Neuronal stem cell (in vitro differentiated cells): ENCODE data around the gene ATAD1.
"Not testable (repeated sequence)": the region's sequence is repeated elsewhere in the genome, so short reads cannot be mapped to it uniquely, and the experiment has no call there.

ENCODE experiments used
- DNase-seq: peaks from one replicate; pipeline ENCODE4 v3.0.0-alpha.2; 2013; ENCODE audit warnings: low spot score
- H2AFZ ChIP-seq: one replicate; pipeline ENCODE4 v1.6.1; 2013; ENCODE audit warnings: mild to moderate bottlenecking, low read length, inconsistent platforms
- H2AK5ac ChIP-seq: 2 replicates; pipeline ENCODE4 v1.6.1; 2013; ENCODE audit warnings: low read depth, mild to moderate bottlenecking, inconsistent platforms, low read length, moderate library complexity, mixed read lengths
- H2BK120ac ChIP-seq: 2 replicates; pipeline ENCODE4 v1.6.1; 2013; ENCODE audit warnings: low read depth, mild to moderate bottlenecking, inconsistent platforms, low read length, moderate library complexity, mixed read lengths
- H2BK12ac ChIP-seq: one replicate; pipeline ENCODE4 v1.6.1; 2013; ENCODE audit warnings: low read length, inconsistent platforms
- H2BK15ac ChIP-seq: 2 replicates; pipeline ENCODE4 v1.6.1; 2013; ENCODE audit warnings: mild to moderate bottlenecking, low read length, inconsistent platforms, mixed read lengths
- H2BK5ac ChIP-seq: one replicate; pipeline ENCODE4 v1.6.1; 2013; ENCODE audit warnings: inconsistent platforms, mild to moderate bottlenecking, low read length, moderate library complexity
- H3K14ac ChIP-seq: one replicate; pipeline ENCODE4 v1.6.1; 2013; ENCODE audit warnings: low read length, inconsistent platforms
- H3K18ac ChIP-seq: 2 replicates; pipeline ENCODE4 v1.6.1; 2013; ENCODE audit warnings: low read length, inconsistent platforms
- H3K23ac ChIP-seq: 2 replicates; pipeline ENCODE4 v1.6.1; 2013; ENCODE audit warnings: low read depth, mild to moderate bottlenecking, mixed read lengths, low read length, inconsistent platforms; ENCODE audit not compliant: poor library complexity
- H3K27ac ChIP-seq: replicated peaks from 3 replicates; pipeline ENCODE4 v1.5.1; 2013; ENCODE audit warnings: low read length, inconsistent platforms
- H3K27me3 ChIP-seq, 3 experiments: 2 replicates each; pipeline ENCODE4 v1.6.1; 2013; ENCODE audit warnings: low read length in 3 of 3, mild to moderate bottlenecking in 2 of 3, inconsistent platforms in 1 of 3, low read depth in 1 of 3, mixed read lengths in 1 of 3, moderate library complexity in 1 of 3; ENCODE audit not compliant: control insufficient read depth in 3 of 3, insufficient read depth in 3 of 3
- H3K36me3 ChIP-seq, 2 donors: replicated peaks in 1 of 2; 2 replicates each; pipeline ENCODE4 v1.6.1; 2013; ENCODE audit warnings: low read length in 2 of 2; ENCODE audit not compliant: control insufficient read depth in 2 of 2, insufficient read depth in 2 of 2
- H3K4ac ChIP-seq: 2 replicates; pipeline ENCODE4 v1.6.1; 2013; ENCODE audit warnings: inconsistent platforms, mild to moderate bottlenecking, low read length, moderate library complexity
- H3K4me1 ChIP-seq, 2 donors: 1 replicate in 1 of 2; 2 replicates in 1 of 2; pipeline ENCODE4 v1.6.1; 2013; ENCODE audit warnings: low read length in 2 of 2, low read depth in 1 of 2; ENCODE audit not compliant: control insufficient read depth in 2 of 2, insufficient read depth in 1 of 2
- H3K4me2 ChIP-seq: one replicate; pipeline ENCODE4 v1.6.1; 2013; ENCODE audit warnings: mild to moderate bottlenecking, low read length, inconsistent platforms; ENCODE audit not compliant: insufficient read depth, poor library complexity, severe bottlenecking
- H3K4me3 ChIP-seq, 2 donors: 2 replicates each; pipeline ENCODE4 v1.5.1; 2013; ENCODE audit warnings: low read length in 2 of 2, mild to moderate bottlenecking in 2 of 2, inconsistent platforms in 1 of 2, moderate library complexity in 1 of 2
- H3K79me1 ChIP-seq: one replicate; pipeline ENCODE4 v1.6.1; 2013; ENCODE audit warnings: low read depth, mild to moderate bottlenecking, inconsistent platforms, low read length, moderate library complexity
- H3K9ac ChIP-seq: one replicate; pipeline ENCODE4 v1.6.1; 2013; ENCODE audit warnings: mild to moderate bottlenecking, low read depth, low read length, inconsistent platforms; ENCODE audit not compliant: poor library complexity
- H3K9me3 ChIP-seq, 2 donors: replicated peaks in 1 of 2; 2 replicates each; pipeline versions ENCODE3 to v1.6.1; 2013; ENCODE audit warnings: low read length in 2 of 2, mild to moderate bottlenecking in 2 of 2, inconsistent platforms in 1 of 2, low read depth in 1 of 2, mixed read lengths in 1 of 2, moderate library complexity in 1 of 2; ENCODE audit not compliant: control insufficient read depth in 2 of 2, insufficient read depth in 1 of 2
- H4K8ac ChIP-seq: one replicate; pipeline ENCODE4 v1.6.1; 2013; ENCODE audit warnings: low read depth, mild to moderate bottlenecking, inconsistent platforms, low read length, moderate library complexity
- H4K91ac ChIP-seq: one replicate; pipeline ENCODE4 v1.6.1; 2013; ENCODE audit warnings: low read length, low read depth, mild to moderate bottlenecking, inconsistent platforms; ENCODE audit not compliant: poor library complexity
- WGBS, 2 donors: extraction: QIAGEN DNeasy Blood & Tissue Kit; methylation state at CpG; one replicate each; pipeline ENCODE4 v1.1.7; 2013; ENCODE audit warnings: missing lambda C conversion rate in 2 of 2, mixed read lengths in 1 of 2; ENCODE audit not compliant: insufficient read length in 2 of 2, insufficient replicate concordance in 1 of 2; ENCODE audit errors: extremely low coverage in 2 of 2; 5-methylcytosine and 5-hydroxymethylcytosine counted together

ATAD1 gene

DNA sequence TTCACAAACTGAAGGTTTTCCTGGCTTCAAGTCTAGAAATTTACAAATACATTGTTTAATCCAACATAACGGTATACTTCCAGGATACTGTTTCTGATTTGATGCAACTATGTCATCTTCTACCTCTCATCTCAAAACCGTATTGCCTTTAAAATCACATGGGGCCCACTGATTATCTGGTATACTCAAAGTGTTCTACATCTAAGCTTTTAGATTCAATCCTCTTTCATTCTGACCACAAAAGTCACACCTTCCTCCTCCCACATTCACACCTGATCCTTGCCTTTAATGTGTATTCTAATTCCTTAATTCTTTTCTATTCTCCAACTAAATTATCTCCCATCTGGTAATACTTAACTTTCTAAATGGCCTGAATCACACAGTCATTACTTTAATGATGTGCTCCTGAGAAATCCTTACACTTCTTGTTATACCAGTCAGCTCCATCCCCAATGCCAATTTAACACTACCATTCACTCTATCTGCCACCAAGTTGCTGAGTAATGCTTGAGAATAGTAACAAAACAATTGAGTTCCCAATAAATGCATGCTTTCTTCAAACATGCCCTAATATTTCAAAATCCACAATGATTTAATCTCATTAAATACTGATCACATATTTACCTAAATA is 13.0 kb downstream of the ATAD1 start:
- Histone ChIP-seq H2BK5ac (no peak overlapping the region), H3K27ac (no peak overlapping the region), H3K9ac (no peak overlapping the region), H3K23ac (no peak overlapping the region), H2BK12ac (no peak overlapping the region), H2BK120ac (no peak overlapping the region), H3K14ac (no peak overlapping the region), H2BK15ac (no peak overlapping the region), H3K79me1 (no peaks in the 10 kb centered on the region), H3K18ac (no peak overlapping the region), H4K8ac (no peak overlapping the region), H4K91ac (no peak overlapping the region), H3K4me1 (no peaks in the 10 kb centered on the region), H3K4me3 (no peak overlapping the region), H3K36me3 (peaks cover 6 to 96% of the 10 kb centered on the region in 2 donors), H3K9me3 (peaks cover 2 to 81% of the 10 kb centered on the region in 2 donors), H3K4ac (no peak overlapping the region), H2AK5ac (no peak overlapping the region), H2AFZ (no peak overlapping the region), H3K27me3 (no peaks in the 10 kb centered on the region), H3K4me2 (no peak overlapping the region)
- DNase-seq: no peak
- WGBS, 2 donors: no CpG with 5 or more reads among the region's 2 CpGs

DNA sequence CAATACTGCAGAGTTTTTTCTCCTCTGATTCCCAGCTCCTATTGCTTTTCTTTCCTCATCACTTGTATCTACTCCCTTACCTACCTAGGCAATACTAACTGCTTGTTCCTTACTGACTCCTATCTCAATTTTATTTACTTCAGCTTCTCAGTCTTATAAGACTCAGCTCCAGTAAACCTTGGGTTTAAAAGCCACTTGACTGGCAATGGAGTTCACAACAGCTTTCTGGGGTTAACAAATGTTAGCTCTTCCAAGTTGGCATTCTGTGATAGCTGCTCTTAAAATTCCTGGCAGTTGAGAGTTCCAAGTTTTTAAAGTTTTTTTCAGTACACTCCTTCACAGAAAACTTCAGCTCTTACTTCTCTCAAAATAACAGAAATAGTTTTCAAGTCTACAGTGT is 14.2 kb downstream of the ATAD1 start:
- Histone ChIP-seq H3K4me3 (no peak overlapping the region), H3K9me3 (peaks cover 5 to 84% of the 10 kb centered on the region in 2 donors), H3K14ac (no peak overlapping the region), H2BK120ac (no peak overlapping the region), H3K23ac (no peak overlapping the region), H3K4me2 (no peak overlapping the region), H3K4ac (no peak overlapping the region), H3K4me1 (no peaks in the 10 kb centered on the region), H2AFZ (no peak overlapping the region), H4K8ac (no peak overlapping the region), H2AK5ac (no peak overlapping the region), H3K79me1 (no peaks in the 10 kb centered on the region), H2BK12ac (no peak overlapping the region), H3K27me3 (no peaks in the 10 kb centered on the region), H3K36me3 (peaks cover 8 to 97% of the 10 kb centered on the region in 2 donors), H4K91ac (no peak overlapping the region), H2BK5ac (no peak overlapping the region), H3K27ac (no peak overlapping the region), H2BK15ac (no peak overlapping the region), H3K18ac (no peak overlapping the region), H3K9ac (no peak overlapping the region)
- no peak for DNase-seq

DNA sequence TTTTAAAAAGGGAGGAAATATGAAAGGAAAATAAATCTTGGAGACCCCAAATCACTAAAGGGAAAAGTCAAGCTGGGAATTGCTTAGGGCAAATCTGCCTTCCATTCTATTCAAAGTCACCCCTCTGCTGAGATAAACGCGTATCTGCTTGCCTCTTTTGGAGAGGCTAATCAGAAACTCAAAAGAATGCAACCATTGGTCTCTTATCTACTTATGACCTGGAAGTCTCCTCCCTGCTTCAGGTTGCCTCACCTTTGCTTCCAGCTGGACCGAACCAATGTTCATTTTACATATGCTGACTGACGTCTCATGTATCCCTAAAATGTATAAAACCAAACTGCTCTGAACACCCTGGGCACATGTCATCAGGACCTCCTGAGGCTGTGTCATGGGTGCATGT is 14.7 kb downstream of the ATAD1 start:
- Histone ChIP-seq H3K36me3 (peaks cover 8 to 97% of the 10 kb centered on the region in 2 donors), H2BK15ac (no peak overlapping the region), H3K4ac (no peak overlapping the region)

DNA sequence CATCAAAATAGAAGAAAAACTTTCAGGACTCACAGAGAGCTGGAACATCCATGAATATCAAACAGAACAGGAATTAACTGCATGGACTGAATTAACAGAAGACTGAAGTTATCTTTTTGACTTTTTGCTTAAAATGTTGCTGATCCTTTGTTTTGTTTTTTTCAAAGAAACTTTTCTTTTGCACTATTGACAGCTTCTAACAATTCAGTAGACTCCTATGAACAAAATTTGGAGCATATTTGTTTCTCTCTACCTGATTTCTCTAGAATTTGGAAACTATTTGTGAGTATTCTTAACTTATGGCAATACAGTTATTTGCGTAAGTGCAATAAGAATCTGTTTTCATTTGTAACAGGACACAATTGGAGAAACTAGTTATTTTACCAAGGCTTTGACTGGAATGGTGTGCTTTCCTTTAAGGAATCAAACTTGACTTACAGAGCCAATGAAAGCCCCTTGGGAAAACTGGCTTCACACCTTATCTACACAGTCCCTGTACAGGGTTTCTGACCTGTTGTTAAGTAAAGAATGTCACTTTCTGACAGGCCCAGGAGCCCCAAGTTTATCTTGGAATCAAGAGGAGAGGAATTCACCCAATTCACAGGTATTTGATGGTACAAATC is 16.1 kb downstream of the ATAD1 start:
- not testable (repeated sequence) for H3K9ac ChIP-seq, H3K27ac ChIP-seq, H2BK12ac ChIP-seq, H4K8ac ChIP-seq, H3K14ac ChIP-seq, H3K18ac ChIP-seq, H3K79me1 ChIP-seq, H3K4me1 ChIP-seq, H2BK120ac ChIP-seq, H3K23ac ChIP-seq, H2BK15ac ChIP-seq, H3K4ac ChIP-seq, H2AK5ac ChIP-seq, H3K4me2 ChIP-seq, H3K27me3 ChIP-seq, H2AFZ ChIP-seq, H3K4me3 ChIP-seq, DNase-seq, H2BK5ac ChIP-seq, H4K91ac ChIP-seq
- peaks cover 5 to 85% of the 10 kb centered on the region in 2 donors for H3K9me3 ChIP-seq
- no CpG with 5 or more reads among the region's 1 CpG for WGBS, 2 donors
- peaks cover 8 to 97% of the 10 kb centered on the region in 2 donors for H3K36me3 ChIP-seq

More for the DNA sequence above, 14.7 kb downstream of the ATAD1 start:
- no peak for DNase-seq
- H3K4me1 ChIP-seq: no peaks in the 10 kb centered on the region
- no peak overlapping the region for H2BK12ac ChIP-seq
- H3K14ac ChIP-seq: no peak overlapping the region
- no peak overlapping the region for H4K8ac ChIP-seq
- H3K79me1 ChIP-seq: no peaks in the 10 kb centered on the region
- peaks cover 5 to 86% of the 10 kb centered on the region in 2 donors for H3K9me3 ChIP-seq
- H2BK120ac ChIP-seq: no peak overlapping the region
- no peak overlapping the region for H4K91ac ChIP-seq
- no peak overlapping the region for H3K23ac ChIP-seq
- H2AFZ ChIP-seq: no peak overlapping the region
- no peak overlapping the region for H3K4me2 ChIP-seq
- H3K4me3 ChIP-seq: no peak overlapping the region
- no peak overlapping the region for H3K9ac ChIP-seq
- H3K27me3 ChIP-seq: no peaks in the 10 kb centered on the region
- H3K18ac ChIP-seq: no peak overlapping the region
- no CpG with 5 or more reads among the region's 4 CpGs for WGBS, 2 donors
- no peak overlapping the region for H3K27ac ChIP-seq
- H2BK5ac ChIP-seq: no peak overlapping the region
- no peak overlapping the region for H2AK5ac ChIP-seq
